HepG2 (cell line): Measurements from ENCODE around the gene CHN2. TPM values are rescaled to one million over a fixed set of nuclear protein-coding genes. Genes with fewer than 3 reads are reported as not detected.

Experiments
- AGO1 ChIP-seq: fragments of 200-400 bp; formaldehyde crosslinking; IDR thresholded peaks from 2 replicates; pipeline ENCODE4 v1.6.1; 2017; ENCODE audit warnings: mild to moderate bottlenecking, low read depth, low read length, moderate library complexity; ENCODE audit not compliant: poor library complexity, severe bottlenecking
- ARID5B ChIP-seq: IDR thresholded peaks from 2 replicates; pipeline ENCODE4 v1.4.0; 2020; ENCODE audit warnings: mild to moderate bottlenecking, missing genetic modification reagents
- ATF7-NPFF ChIP-seq: sonication (generic); formaldehyde crosslinking; IDR thresholded peaks from 2 replicates; pipeline ENCODE4 v1.8.1; 2023; ENCODE audit warnings: mild to moderate bottlenecking, low read depth, missing genetic modification reagents, moderate library complexity
- E2F1 ChIP-seq: sonication (generic); formaldehyde crosslinking; IDR thresholded peaks from 2 replicates; pipeline ENCODE4 v1.5.0; 2020; ENCODE audit warnings: missing genetic modification reagents
- HIC2 ChIP-seq: sonication (generic); formaldehyde crosslinking; IDR thresholded peaks from 2 replicates; pipeline ENCODE4 v1.9.0; 2022; ENCODE audit warnings: low read depth, missing genetic modification reagents
- MED8 ChIP-seq: sonication (generic); formaldehyde crosslinking; IDR thresholded peaks from 2 replicates; pipeline ENCODE4 v1.8.1; 2023; ENCODE audit warnings: mild to moderate bottlenecking, missing genetic modification reagents; ENCODE audit not compliant: insufficient replicate concordance
- PLRG1 ChIP-seq: fragments of 450-650 bp; conservative IDR thresholded peaks from 2 replicates; pipeline ENCODE4 v1.6.1; 2016
- PPARG ChIP-seq: conservative IDR thresholded peaks from 2 replicates; pipeline ENCODE4 v1.6.1; 2016; ENCODE audit warnings: missing biosample characterization, missing genetic modification reagents
- SOX13 ChIP-seq, 3 experiments: fragments of 450-650 bp in 1 of 3; sonication (generic) in 1 of 3; formaldehyde crosslinking in 1 of 3; IDR thresholded peaks in 2 of 3; conservative IDR thresholded peaks in 1 of 3; 2 replicates each; pipeline versions ENCODE4 v1.5.0 to v1.6.1; 2016 to 2020; ENCODE audit warnings: antibody characterized with exemption in 1 of 3, mild to moderate bottlenecking in 1 of 3, missing compliant biosample characterization in 1 of 3, missing genetic modification reagents in 1 of 3, moderate library complexity in 1 of 3
- STAG1 ChIP-seq: sonication (generic); formaldehyde crosslinking; IDR thresholded peaks from 2 replicates; pipeline ENCODE4 v1.4.0; 2020; ENCODE audit warnings: missing genetic modification reagents
- TSC22D2 ChIP-seq: sonication (generic); formaldehyde crosslinking; IDR thresholded peaks from 2 replicates; pipeline ENCODE4 v1.5.1; 2020; ENCODE audit warnings: missing genetic modification reagents, mild to moderate bottlenecking, borderline replicate concordance
- ZMYM4 ChIP-seq: sonication (generic); formaldehyde crosslinking; IDR thresholded peaks from 2 replicates; pipeline ENCODE4 v1.8.1; 2023; ENCODE audit warnings: mild to moderate bottlenecking, missing genetic modification reagents
- ZNF17 ChIP-seq: sonication (generic); formaldehyde crosslinking; IDR thresholded peaks from 2 replicates; pipeline ENCODE4 v1.5.0; 2020; ENCODE audit warnings: mild to moderate bottlenecking, missing genetic modification reagents
- ZNF296 ChIP-seq: sonication (generic); formaldehyde crosslinking; conservative IDR thresholded peaks from 2 replicates; pipeline ENCODE4 v1.5.0; 2020; ENCODE audit warnings: mild to moderate bottlenecking, missing genetic modification reagents
- ZNF512B ChIP-seq: sonication (generic); formaldehyde crosslinking; IDR thresholded peaks from 2 replicates; pipeline ENCODE4 v1.5.1; 2020; ENCODE audit warnings: missing genetic modification reagents, mild to moderate bottlenecking, borderline replicate concordance
- ZNF703 ChIP-seq: sonication (generic); formaldehyde crosslinking; IDR thresholded peaks from 2 replicates; pipeline ENCODE4 v1.5.1; 2020; ENCODE audit warnings: missing genetic modification reagents, mild to moderate bottlenecking, moderate library complexity, borderline replicate concordance
- polyA plus RNA-seq, 8 experiments: library from polyadenylated mRNA; depleted of rRNA in 3 of 8; stranded (reverse) in 7 of 8; unstranded in 1 of 8; fragments of >200 nt; fragmentation: Illumina TruSeq in 4 of 8; extraction: Trizol in 4 of 8; gene quantifications; 2 replicates each; pipeline versions ENCODE4 v1.2.1 to v1.2.3, GENCODE V29; 2011 to 2016; ENCODE audit warnings: low read depth in 4 of 8, missing spikeins in 1 of 8, mixed read lengths in 1 of 8; ENCODE audit not compliant: insufficient read depth in 1 of 8
- total RNA-seq, 5 experiments: library from RNA; depleted of rRNA; stranded (reverse); fragments of >200 nt; fragmentation: Illumina TruSeq; extraction: Trizol; gene quantifications; 2 replicates each; pipeline ENCODE4 v1.2.3, GENCODE V29; 2016; ENCODE audit warnings: low read depth in 1 of 5
- TF ChIP-seq, protein P1 (sequence below), 2 experiments: fragments of 450-650 bp in 1 of 2; sonication (generic) in 1 of 2; formaldehyde crosslinking; IDR thresholded peaks; 2 replicates each; pipeline versions ENCODE4 v1.5.0 to v1.8.0; 2020 to 2022; ENCODE audit warnings: mild to moderate bottlenecking in 1 of 2, missing genetic modification reagents in 1 of 2

Gene CHN2
- total and polyA plus RNA-seq, 2 of the 13 experiments (the other 11 are each of a cell fraction or from before 2014, with no cell fraction given): 23.5 to 30.5 TPM

- TF ChIP-seq ZNF512B (CRISPR knock-in tag) (no peak), MED8 (CRISPR knock-in tag) (no peak), SOX13 (IDR thresholded peaks at IDR 0.05) (no peak), SOX13 (CRISPR knock-in tag; conservative IDR thresholded peaks at IDR 0.05 in 1 of 2, IDR thresholded peaks at IDR 0.05 in 1 of 2) (peak in 1 of 2 experiments; percentile 62; a peak in 2 of 4 replicates), PLRG1 (no peak), ARID5B (CRISPR knock-in tag) (peak; percentile 88), ZMYM4 (CRISPR knock-in tag) (0 out of 2 replicates have a peak, but pooled peaks have one; percentile 19), ZNF296 (no peak), AGO1 (no peak), ZNF17 (CRISPR knock-in tag) (no peak), E2F1 (no peak), HIC2 (CRISPR knock-in tag) (no peak), ATF7-NPFF (no peak), PPARG (no peak; the same call in 1 of the 2 replicates), ZNF703 (CRISPR knock-in tag) (no peak), TSC22D2 (CRISPR knock-in tag) (no peak), STAG1 (CRISPR knock-in tag) (no peak)
- TF ChIP-seq, protein P1, sequence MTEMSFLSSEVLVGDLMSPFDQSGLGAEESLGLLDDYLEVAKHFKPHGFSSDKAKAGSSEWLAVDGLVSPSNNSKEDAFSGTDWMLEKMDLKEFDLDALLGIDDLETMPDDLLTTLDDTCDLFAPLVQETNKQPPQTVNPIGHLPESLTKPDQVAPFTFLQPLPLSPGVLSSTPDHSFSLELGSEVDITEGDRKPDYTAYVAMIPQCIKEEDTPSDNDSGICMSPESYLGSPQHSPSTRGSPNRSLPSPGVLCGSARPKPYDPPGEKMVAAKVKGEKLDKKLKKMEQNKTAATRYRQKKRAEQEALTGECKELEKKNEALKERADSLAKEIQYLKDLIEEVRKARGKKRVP (CRISPR knock-in tag; IDR thresholded peaks at IDR 0.05): peak in 1 of 2 experiments; percentile 48; a peak in 1 of 4 replicates
These were observed 255.1 kb downstream of the CHN2 start (continued) for GRCh38 chr7:29449569-29450260.
